ENCODE results near the gene NUP93. TPM values are rescaled to one million over a fixed set of nuclear protein-coding genes. Genes with fewer than 3 reads are reported as not detected.

The NUP93 gene
- total RNA-seq, 1 experiment from 2014 or later: 144 TPM

- no peak overlapping the region for H3K4me3 ChIP-seq (replicated peaks in 1 of 2; ENCODE audit: low read depth in 1 of 2, low read length in 2 of 2)
- H3K9ac ChIP-seq (ENCODE audit: low read length): no peak overlapping the region
- no peaks in the 10 kb centered on the region for H3K79me2 ChIP-seq (ENCODE audit: insufficient read depth, low read length)
- no peak overlapping the region for H3K27ac ChIP-seq (ENCODE audit: low read depth, low read length)
- H3K4me2 ChIP-seq (ENCODE audit: low read length): no peak overlapping the region
- no peak for ATAC-seq
- intact Hi-C loops (cut with micrococcal nuclease): no loop called here
- H3K9me2 ChIP-seq (ENCODE audit: insufficient read depth): no peaks in the 10 kb centered on the region
- no peaks in the 10 kb centered on the region for H3K9me3 ChIP-seq (ENCODE audit: control insufficient read depth in 1 of 2, insufficient read depth in 1 of 2, low read depth in 1 of 2, low read length in 2 of 2)
- no peaks in the 10 kb centered on the region for H3K36me3 ChIP-seq (ENCODE audit: control insufficient read depth in 1 of 2, insufficient read depth in 2 of 2, low read length in 2 of 2)
- no peak overlapping the region for H2AFZ ChIP-seq (ENCODE audit: low read depth, low read length, poor library complexity, severe bottlenecking)
- ChIA-PET POLR2A (no interaction called here), CTCF (no interaction called here), RAD21 (ENCODE audit: low non-redundant PET in 1 of 2, low total read pairs in 2 of 2, uncharacterized antibody in 2 of 2, unreplicated experiment in 2 of 2) (no interaction called here)
- BruUV-seq (replicated peaks): no TSS peak
- no peaks in the 10 kb centered on the region for H4K20me1 ChIP-seq (ENCODE audit: insufficient read depth)
- no peaks in the 10 kb centered on the region for H3K27me3 ChIP-seq (ENCODE audit: insufficient read depth, low read length)
- H3K4me1 ChIP-seq (ENCODE audit: control insufficient read depth in 1 of 2, insufficient read depth in 2 of 2, low read length in 2 of 2): peaks cover 18 to 37% of the 10 kb centered on the region in 2 experiments
- DNase-seq (ENCODE audit: low read depth, low spot score): no peak
- no peak for TF ChIP-seq SP1 (IDR thresholded peaks at IDR 0.05; ENCODE audit: low read depth)
- no peak for TF ChIP-seq ZFX (IDR thresholded peaks at IDR 0.05)
- TF ChIP-seq SRF (IDR thresholded peaks at IDR 0.05; ENCODE audit: low read depth): no peak
- no peak for TF ChIP-seq ELF1 (IDR thresholded peaks at IDR 0.05; ENCODE audit: borderline replicate concordance, low read depth)
- no peak for TF ChIP-seq MAX (IDR thresholded peaks at IDR 0.05)
- no peak for TF ChIP-seq TCF7L2 (IDR thresholded peaks at IDR 0.05; ENCODE audit: borderline replicate concordance, extremely low read depth, insufficient read depth, insufficient read length)
- no peak for TF ChIP-seq EZH2 (IDR thresholded peaks at IDR 0.05)
- TF ChIP-seq YY1 (IDR thresholded peaks at IDR 0.05; ENCODE audit: extremely low read depth, insufficient replicate concordance, low read depth, low read length): no peak
- no peak for TF ChIP-seq CBX3 (IDR thresholded peaks at IDR 0.05; ENCODE audit: low read depth)
- no peak for TF ChIP-seq REST (IDR thresholded peaks at IDR 0.05; ENCODE audit: low read depth)
- TF ChIP-seq, protein P1, sequence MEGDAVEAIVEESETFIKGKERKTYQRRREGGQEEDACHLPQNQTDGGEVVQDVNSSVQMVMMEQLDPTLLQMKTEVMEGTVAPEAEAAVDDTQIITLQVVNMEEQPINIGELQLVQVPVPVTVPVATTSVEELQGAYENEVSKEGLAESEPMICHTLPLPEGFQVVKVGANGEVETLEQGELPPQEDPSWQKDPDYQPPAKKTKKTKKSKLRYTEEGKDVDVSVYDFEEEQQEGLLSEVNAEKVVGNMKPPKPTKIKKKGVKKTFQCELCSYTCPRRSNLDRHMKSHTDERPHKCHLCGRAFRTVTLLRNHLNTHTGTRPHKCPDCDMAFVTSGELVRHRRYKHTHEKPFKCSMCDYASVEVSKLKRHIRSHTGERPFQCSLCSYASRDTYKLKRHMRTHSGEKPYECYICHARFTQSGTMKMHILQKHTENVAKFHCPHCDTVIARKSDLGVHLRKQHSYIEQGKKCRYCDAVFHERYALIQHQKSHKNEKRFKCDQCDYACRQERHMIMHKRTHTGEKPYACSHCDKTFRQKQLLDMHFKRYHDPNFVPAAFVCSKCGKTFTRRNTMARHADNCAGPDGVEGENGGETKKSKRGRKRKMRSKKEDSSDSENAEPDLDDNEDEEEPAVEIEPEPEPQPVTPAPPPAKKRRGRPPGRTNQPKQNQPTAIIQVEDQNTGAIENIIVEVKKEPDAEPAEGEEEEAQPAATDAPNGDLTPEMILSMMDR (IDR thresholded peaks at IDR 0.05 in 2 of 3, conservative IDR thresholded peaks at IDR 0.05 in 1 of 3; ENCODE audit: borderline replicate concordance in 1 of 3, insufficient read depth in 1 of 3, low read depth in 2 of 3, low read length in 2 of 3): no peak
- no peak for TF ChIP-seq FOSL1 (IDR thresholded peaks at IDR 0.05; ENCODE audit: low read depth)
Observed at GRCh38 chr16:56686758-56687157, 43.2 kb upstream of the NUP93 start.

Measured in HCT116 (cell line).